Right atrium auricular region (tissue), 2 donors: Measurements from ENCODE around the gene MED27. TPM values are rescaled to one million over a fixed set of nuclear protein-coding genes. Genes with fewer than 3 reads are reported as not detected.

Experiments used
- DNase-seq: peaks from one replicate; pipeline ENCODE4 v3.0.0-alpha.2; 2019; ENCODE audit warnings: low spot score
- H3K27ac ChIP-seq, 2 donors: fragments of 200-600 bp; sonication (generic); 1 replicate in 1 of 2; 2 replicates in 1 of 2; pipeline ENCODE4 v1.5.1; 2016 to 2019
- H3K27me3 ChIP-seq, 2 donors: fragments of 200-600 bp; sonication (generic); one replicate each; pipeline versions ENCODE4 v1.5.1 to v1.6.0; 2017 to 2019
- H3K36me3 ChIP-seq: fragments of 200-600 bp; sonication (generic); one replicate; pipeline ENCODE4 v1.5.1; 2016
- H3K4me1 ChIP-seq, 2 donors: fragments of 200-600 bp; sonication (generic); one replicate each; pipeline versions ENCODE4 v1.5.1 to v1.6.0; 2017 to 2019
- H3K4me3 ChIP-seq, 2 donors: fragments of 200-600 bp; sonication (generic); 1 replicate in 1 of 2; 2 replicates in 1 of 2; pipeline ENCODE4 v1.5.1; 2017 to 2019; ENCODE audit warnings: mild to moderate bottlenecking in 1 of 2, moderate library complexity in 1 of 2
- H3K9me3 ChIP-seq, 2 donors: fragments of 200-600 bp; sonication (generic); one replicate each; pipeline ENCODE4 v1.5.1; 2019
- total RNA-seq, 2 donors: library from RNA; depleted of rRNA; stranded (reverse); fragments of >200 nt; gene quantifications; one replicate each; pipeline ENCODE4 v1.1.0, GENCODE V29; 2016
- TF ChIP-seq, protein P1 (sequence below), 2 donors: fragments of 200-600 bp; sonication (generic); IDR thresholded peaks; one replicate each; pipeline ENCODE4 v1.5.1; 2019; ENCODE audit warnings: antibody characterized with exemption in 2 of 2

The MED27 gene
- total RNA-seq, 2 donors from 2014 or later: 12.5 to 15.3 TPM

DNA sequence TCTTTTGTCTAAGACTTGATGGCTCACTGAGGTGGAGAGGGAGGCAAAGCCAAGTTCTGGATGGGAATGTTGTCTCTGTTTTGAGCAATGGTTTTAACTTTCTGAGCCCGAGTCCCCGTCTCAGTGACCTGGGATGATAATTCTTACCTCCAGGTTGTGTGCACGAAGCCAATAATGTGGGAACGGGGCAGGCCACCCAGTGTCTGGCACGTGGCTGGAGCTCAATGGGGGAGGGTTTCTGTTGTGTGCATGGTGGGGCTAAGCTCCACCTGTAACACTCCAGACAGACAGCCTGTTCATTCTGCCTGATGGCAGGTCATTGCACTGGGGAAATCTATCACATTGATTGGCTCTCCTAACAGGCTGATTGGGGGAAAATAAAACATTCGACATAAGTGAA is 45.1 kb upstream of the MED27 start:
- Histone ChIP-seq H3K27me3 (no peaks in the 10 kb centered on the region), H3K9me3 (no peaks in the 10 kb centered on the region), H3K4me1 (no peaks in the 10 kb centered on the region), H3K27ac (no peak overlapping the region), H3K4me3 (no peak overlapping the region), H3K36me3 (no peaks in the 10 kb centered on the region)
- TF ChIP-seq, protein P1, sequence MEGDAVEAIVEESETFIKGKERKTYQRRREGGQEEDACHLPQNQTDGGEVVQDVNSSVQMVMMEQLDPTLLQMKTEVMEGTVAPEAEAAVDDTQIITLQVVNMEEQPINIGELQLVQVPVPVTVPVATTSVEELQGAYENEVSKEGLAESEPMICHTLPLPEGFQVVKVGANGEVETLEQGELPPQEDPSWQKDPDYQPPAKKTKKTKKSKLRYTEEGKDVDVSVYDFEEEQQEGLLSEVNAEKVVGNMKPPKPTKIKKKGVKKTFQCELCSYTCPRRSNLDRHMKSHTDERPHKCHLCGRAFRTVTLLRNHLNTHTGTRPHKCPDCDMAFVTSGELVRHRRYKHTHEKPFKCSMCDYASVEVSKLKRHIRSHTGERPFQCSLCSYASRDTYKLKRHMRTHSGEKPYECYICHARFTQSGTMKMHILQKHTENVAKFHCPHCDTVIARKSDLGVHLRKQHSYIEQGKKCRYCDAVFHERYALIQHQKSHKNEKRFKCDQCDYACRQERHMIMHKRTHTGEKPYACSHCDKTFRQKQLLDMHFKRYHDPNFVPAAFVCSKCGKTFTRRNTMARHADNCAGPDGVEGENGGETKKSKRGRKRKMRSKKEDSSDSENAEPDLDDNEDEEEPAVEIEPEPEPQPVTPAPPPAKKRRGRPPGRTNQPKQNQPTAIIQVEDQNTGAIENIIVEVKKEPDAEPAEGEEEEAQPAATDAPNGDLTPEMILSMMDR (IDR thresholded peaks at IDR 0.05): no peak
- no peak for DNase-seq

DNA sequence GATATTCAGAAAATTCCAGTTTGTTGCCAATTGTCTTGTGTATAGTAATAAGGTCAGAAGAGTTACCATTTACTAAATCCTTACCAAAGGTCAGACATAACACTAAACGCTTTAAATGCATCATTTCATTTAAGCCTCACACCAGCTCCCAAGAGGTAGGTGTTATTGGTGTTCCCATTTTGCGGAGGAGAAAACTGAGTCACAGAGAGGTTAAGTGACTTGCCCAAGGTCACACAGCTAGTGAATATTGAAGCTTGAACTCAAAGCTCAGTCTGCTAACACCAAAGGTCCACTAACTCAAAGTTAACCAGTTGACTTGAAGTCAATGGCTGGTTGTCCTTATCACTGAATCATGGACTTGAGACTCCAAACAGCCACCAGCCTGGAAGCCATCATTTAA is 41.4 kb upstream of the MED27 start:
- no peak overlapping the region for H3K27ac ChIP-seq
- no peaks in the 10 kb centered on the region for H3K27me3 ChIP-seq
- no peaks in the 10 kb centered on the region for H3K36me3 ChIP-seq
- TF ChIP-seq, protein P1 (IDR thresholded peaks at IDR 0.05): no peak
- H3K4me1 ChIP-seq: no peaks in the 10 kb centered on the region
- no peak overlapping the region for H3K4me3 ChIP-seq
- DNase-seq: no peak
- H3K9me3 ChIP-seq: no peaks in the 10 kb centered on the region

DNA sequence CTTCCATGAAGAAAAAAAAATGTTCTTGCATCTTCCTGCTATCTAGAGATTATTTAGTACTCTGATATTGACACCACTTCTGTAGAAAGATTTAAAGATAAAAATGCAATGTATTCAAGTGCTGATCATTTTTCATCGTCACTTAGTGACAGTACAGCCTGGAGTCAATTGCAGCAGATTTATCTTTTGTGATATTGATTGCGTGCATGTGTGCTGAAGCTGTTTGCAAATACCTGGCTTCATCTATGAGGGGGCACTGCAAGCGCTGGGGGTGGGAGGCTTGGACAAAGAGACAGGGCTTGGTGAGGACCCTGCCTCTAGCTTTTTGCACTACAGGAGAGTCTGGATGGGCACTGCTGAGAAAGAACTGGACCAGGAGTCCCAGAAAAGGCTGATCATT is 38.0 kb upstream of the MED27 start:
- no peak overlapping the region for H3K27ac ChIP-seq
- H3K9me3 ChIP-seq: no peaks in the 10 kb centered on the region
- DNase-seq: no peak
- no peaks in the 10 kb centered on the region for H3K4me1 ChIP-seq
- no peaks in the 10 kb centered on the region for H3K27me3 ChIP-seq
- no peak overlapping the region for H3K4me3 ChIP-seq
- H3K36me3 ChIP-seq: no peaks in the 10 kb centered on the region
- TF ChIP-seq, protein P1 (IDR thresholded peaks at IDR 0.05): no peak

DNA sequence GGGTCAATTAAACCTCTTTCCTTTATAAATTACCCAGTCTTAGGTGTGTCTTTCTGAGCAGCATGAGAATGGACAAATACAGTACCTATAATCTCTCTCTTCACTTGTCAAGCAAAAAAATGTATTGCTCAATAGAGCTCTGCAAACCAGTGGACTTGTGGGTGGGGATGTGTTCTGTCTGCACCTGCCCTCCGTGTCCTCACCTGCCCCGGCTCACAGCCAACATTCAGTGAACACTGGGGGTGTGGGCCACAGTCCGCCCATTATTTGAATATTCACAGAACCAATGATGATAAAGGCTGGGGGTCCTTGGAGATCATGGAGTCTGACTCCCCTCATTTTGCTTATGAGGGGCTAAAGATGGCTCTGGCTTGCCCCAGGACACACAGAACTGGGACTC is 36.9 kb upstream of the MED27 start:
- no peaks in the 10 kb centered on the region for H3K4me1 ChIP-seq
- H3K27ac ChIP-seq: no peak overlapping the region
- no peaks in the 10 kb centered on the region for H3K9me3 ChIP-seq
- TF ChIP-seq, protein P1 (IDR thresholded peaks at IDR 0.05): no peak
- H3K36me3 ChIP-seq: no peaks in the 10 kb centered on the region
- H3K4me3 ChIP-seq: no peak overlapping the region
- no peaks in the 10 kb centered on the region for H3K27me3 ChIP-seq
- no peak for DNase-seq

DNA sequence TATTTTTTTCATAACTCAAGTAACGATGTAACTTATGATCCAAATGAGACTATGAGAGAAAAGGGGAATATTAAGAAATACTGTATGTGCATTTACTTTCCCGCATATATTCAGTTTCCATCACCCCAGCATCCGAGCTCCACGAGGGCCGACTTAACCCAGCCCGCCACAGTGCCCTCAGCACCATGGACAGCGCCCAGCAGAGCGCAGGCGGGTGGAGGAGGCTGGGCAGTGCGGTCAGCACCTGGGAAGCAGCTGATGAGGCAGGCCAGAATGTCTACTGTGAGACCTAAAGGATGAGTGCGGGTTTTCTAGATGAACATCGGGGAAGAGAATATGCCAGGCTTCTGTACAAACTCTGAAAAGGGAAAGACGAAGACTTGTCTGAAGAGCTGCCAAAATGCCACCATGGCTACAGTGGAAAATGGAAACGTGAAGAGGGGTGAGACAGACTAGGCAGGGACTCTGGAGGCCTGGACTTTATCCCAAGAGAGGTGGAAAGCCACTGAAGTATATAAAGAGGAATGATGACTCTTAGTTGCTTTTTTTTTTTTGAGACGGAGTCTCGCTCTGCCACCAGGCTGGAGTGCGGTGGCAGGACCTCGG is 34.5 kb upstream of the MED27 start:
- Histone ChIP-seq H3K4me3 (no peak overlapping the region), H3K27ac (no peak overlapping the region), H3K27me3 (no peaks in the 10 kb centered on the region), H3K4me1 (no peaks in the 10 kb centered on the region), H3K36me3 (no peaks in the 10 kb centered on the region), H3K9me3 (no peaks in the 10 kb centered on the region)
- TF ChIP-seq, protein P1 (IDR thresholded peaks at IDR 0.05): no peak
- DNase-seq: no peak

DNA sequence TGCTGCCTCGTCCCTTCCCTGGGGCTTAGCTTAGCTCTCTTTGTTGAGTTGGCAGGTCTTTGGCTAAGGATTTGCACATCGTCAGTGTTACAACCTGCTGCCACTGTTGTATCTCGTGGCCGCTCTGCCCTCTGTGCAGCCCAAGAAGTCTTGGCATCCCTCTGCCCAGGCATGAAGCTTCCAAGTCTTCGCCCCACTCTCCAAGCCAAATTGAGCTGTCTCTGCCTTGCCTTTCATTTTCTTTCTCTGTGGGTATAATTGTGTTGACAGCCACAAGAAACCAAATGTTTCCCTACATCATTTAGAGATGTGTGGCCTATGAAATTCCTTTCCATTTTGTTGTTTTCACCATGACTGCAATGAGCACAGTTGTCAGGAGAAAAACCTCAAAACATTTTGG is 29.6 kb upstream of the MED27 start:
- DNase-seq: no peak
- H3K27me3 ChIP-seq: no peaks in the 10 kb centered on the region

More for the DNA sequence above, 29.6 kb upstream of the MED27 start:
- Histone ChIP-seq H3K4me1 (no peaks in the 10 kb centered on the region), H3K4me3 (no peak overlapping the region), H3K36me3 (no peaks in the 10 kb centered on the region), H3K27ac (no peak overlapping the region), H3K9me3 (no peaks in the 10 kb centered on the region)
- TF ChIP-seq, protein P1 (IDR thresholded peaks at IDR 0.05): no peak
